HFFc6 (cell line): ENCODE measurements around the gene TUB. TPM values are rescaled to one million over a fixed set of nuclear protein-coding genes. Genes with fewer than 3 reads are reported as not detected.

Experiments
- DNase-seq: peaks from one replicate; pipeline ENCODE4 v3.0.0-alpha.2; 2018
- H3K27ac Mint-ChIP-seq: 2 replicates; pipeline ENCODE4 v1.8.0; 2020; ENCODE audit warnings: mild to moderate bottlenecking, mixed read lengths
- H3K27me3 Mint-ChIP-seq: 2 replicates; pipeline ENCODE4 v1.8.0; 2021; ENCODE audit warnings: mild to moderate bottlenecking, moderate library complexity, mixed read lengths; ENCODE audit not compliant: insufficient read depth
- H3K36me3 Mint-ChIP-seq: 2 replicates; pipeline ENCODE4 v1.8.0; 2021; ENCODE audit warnings: low read depth, mixed read lengths
- H3K4me1 Mint-ChIP-seq: 2 replicates; pipeline ENCODE4 v1.8.0; 2020; ENCODE audit warnings: low read depth, mixed read lengths
- H3K4me3 Mint-ChIP-seq: 2 replicates; pipeline ENCODE4 v1.8.0; 2020; ENCODE audit warnings: mild to moderate bottlenecking, moderate library complexity, mixed read lengths
- H3K9me3 Mint-ChIP-seq: 2 replicates; pipeline ENCODE4 v1.8.0; 2020; ENCODE audit warnings: mild to moderate bottlenecking, mixed read lengths
- CTCF ChIP-seq: fragments of 200-600 bp; sonication (generic); IDR thresholded peaks from 2 replicates; pipeline ENCODE4 v1.5.0; 2021; ENCODE audit warnings: antibody characterized with exemption, mild to moderate bottlenecking
- total RNA-seq, 6 experiments: library from RNA; stranded (reverse); fragmentation: NEBNext Ultra II Directional; extraction: Animal tissue kit (Norgen Biotek cat#: 25700); gene quantifications; 2 replicates in 1 of 6; 3 replicates in 5 of 6; pipeline ENCODE4 v1.2.3, GENCODE V29; 2021

The TUB gene
- total RNA-seq, 6 experiments from 2014 or later: 1.7 to 10.1 (median 1.8) TPM

GRCh38 chr11:8055091-8055835 lies 25.7 kb upstream of the TUB start:
- DNase-seq: no peak
- Mint-ChIP-seq H3K4me3 (no peak overlapping the region), H3K27me3 (peaks cover 8% of the 10 kb centered on the region; the same call in 1 of the 2 replicates), H3K27ac (no peak overlapping the region), H3K9me3 (no peaks in the 10 kb centered on the region), H3K36me3 (no peaks in the 10 kb centered on the region), H3K4me1 (peaks cover 10% of the 10 kb centered on the region; the same call in 1 of the 2 replicates)
- TF ChIP-seq CTCF: peak; percentile 44

GRCh38 chr11:8055836-8056526 lies 25.0 kb upstream of the TUB start:
- no peak for DNase-seq
- Mint-ChIP-seq H3K36me3 (no peaks in the 10 kb centered on the region), H3K9me3 (no peaks in the 10 kb centered on the region), H3K4me1 (peaks cover 10% of the 10 kb centered on the region; the same call in 1 of the 2 replicates), H3K4me3 (no peak overlapping the region), H3K27me3 (peaks cover 6% of the 10 kb centered on the region; the same call in 1 of the 2 replicates), H3K27ac (no peak overlapping the region)
- TF ChIP-seq CTCF: no peak

- Mint-ChIP-seq H3K9me3 (no peaks in the 10 kb centered on the region), H3K36me3 (no peaks in the 10 kb centered on the region), H3K4me1 (peaks cover 10% of the 10 kb centered on the region; the same call in 1 of the 2 replicates), H3K27ac (no peak overlapping the region), H3K4me3 (no peak overlapping the region), H3K27me3 (peaks cover 6% of the 10 kb centered on the region; the same call in 1 of the 2 replicates)
- TF ChIP-seq CTCF: no peak
- DNase-seq: peak; percentile 31
Measured at GRCh38 chr11:8056810-8057463, 24.1 kb upstream of the TUB start.

GRCh38 chr11:8058216-8058615 lies 22.8 kb upstream of the TUB start:
- Mint-ChIP-seq H3K9me3 (no peaks in the 10 kb centered on the region), H3K4me1 (peaks cover 15% of the 10 kb centered on the region), H3K27me3 (peaks cover 6% of the 10 kb centered on the region; the same call in 1 of the 2 replicates), H3K27ac (no peak overlapping the region), H3K4me3 (no peak overlapping the region), H3K36me3 (no peaks in the 10 kb centered on the region)
- TF ChIP-seq CTCF: no peak
- no peak for DNase-seq

GRCh38 chr11:8059030-8059429 lies 22.0 kb upstream of the TUB start:
- TF ChIP-seq CTCF: no peak
- H3K36me3 Mint-ChIP-seq: no peaks in the 10 kb centered on the region
- H3K27ac Mint-ChIP-seq: no peak overlapping the region
- H3K4me1 Mint-ChIP-seq: peaks cover 19% of the 10 kb centered on the region
- no peak overlapping the region for H3K4me3 Mint-ChIP-seq
- DNase-seq: no peak
- peaks cover 6% of the 10 kb centered on the region; the same call in 1 of the 2 replicates for H3K27me3 Mint-ChIP-seq
- H3K9me3 Mint-ChIP-seq: no peaks in the 10 kb centered on the region
